Suprapubic skin (tissue), 4 donors: ENCODE results near the gene COL19A1. TPM values are rescaled to one million over a fixed set of nuclear protein-coding genes. Genes with fewer than 3 reads are reported as not detected.

Experiments
- DNase-seq, 2 donors: peaks; one replicate each; pipeline ENCODE4 v3.0.0-alpha.2; 2019; ENCODE audit warnings: low spot score in 2 of 2
- H3K27ac ChIP-seq: fragments of 200-600 bp; sonication (generic); one replicate; pipeline ENCODE4 v1.5.1; 2019
- H3K27me3 ChIP-seq: fragments of 200-600 bp; sonication (generic); one replicate; pipeline ENCODE4 v1.5.1; 2019
- H3K36me3 ChIP-seq: fragments of 200-600 bp; sonication (generic); one replicate; pipeline ENCODE4 v1.5.1; 2019
- H3K4me1 ChIP-seq: fragments of 200-600 bp; sonication (generic); one replicate; pipeline ENCODE4 v1.5.1; 2019
- H3K4me3 ChIP-seq: fragments of 200-600 bp; sonication (generic); one replicate; pipeline ENCODE4 v1.5.1; 2019; ENCODE audit warnings: mild to moderate bottlenecking
- H3K9me3 ChIP-seq: fragments of 200-600 bp; sonication (generic); one replicate; pipeline ENCODE4 v1.5.1; 2019
- CTCF ChIP-seq, 2 donors: fragments of 200-600 bp in 1 of 2; fragments of 450-650 bp in 1 of 2; sonication (generic) in 1 of 2; IDR thresholded peaks; one replicate each; pipeline ENCODE4 v1.5.1; 2016 to 2019; ENCODE audit warnings: antibody characterized with exemption in 2 of 2, mild to moderate bottlenecking in 1 of 2, moderate library complexity in 1 of 2
- EP300 ChIP-seq: sonication (generic); formaldehyde crosslinking; IDR thresholded peaks from one replicate; pipeline ENCODE4 v1.6.1; 2017; ENCODE audit warnings: antibody characterized with exemption
- POLR2A ChIP-seq, 2 donors: fragments of 450-650 bp; IDR thresholded peaks; one replicate each; pipeline ENCODE4 v1.6.1; 2017; ENCODE audit warnings: antibody characterized with exemption in 2 of 2, mild to moderate bottlenecking in 2 of 2, moderate library complexity in 2 of 2
- POLR2AphosphoS5 ChIP-seq, 3 donors: sonication (generic); formaldehyde crosslinking; IDR thresholded peaks; one replicate each; pipeline ENCODE4 v1.6.1; 2017; ENCODE audit warnings: antibody characterized with exemption in 3 of 3
- WGBS: methylation state at CpG from one replicate; pipeline ENCODE4 v1.1.5; 2018; 5-methylcytosine and 5-hydroxymethylcytosine counted together
- total RNA-seq, 4 donors: library from RNA; depleted of rRNA; stranded (reverse); fragments of >200 nt; gene quantifications; one replicate each; pipeline ENCODE4 v1.1.0, GENCODE V29; 2016

COL19A1 gene
- total RNA-seq, 4 donors from 2014 or later = 0.10 TPM; not detected in 3

DNA sequence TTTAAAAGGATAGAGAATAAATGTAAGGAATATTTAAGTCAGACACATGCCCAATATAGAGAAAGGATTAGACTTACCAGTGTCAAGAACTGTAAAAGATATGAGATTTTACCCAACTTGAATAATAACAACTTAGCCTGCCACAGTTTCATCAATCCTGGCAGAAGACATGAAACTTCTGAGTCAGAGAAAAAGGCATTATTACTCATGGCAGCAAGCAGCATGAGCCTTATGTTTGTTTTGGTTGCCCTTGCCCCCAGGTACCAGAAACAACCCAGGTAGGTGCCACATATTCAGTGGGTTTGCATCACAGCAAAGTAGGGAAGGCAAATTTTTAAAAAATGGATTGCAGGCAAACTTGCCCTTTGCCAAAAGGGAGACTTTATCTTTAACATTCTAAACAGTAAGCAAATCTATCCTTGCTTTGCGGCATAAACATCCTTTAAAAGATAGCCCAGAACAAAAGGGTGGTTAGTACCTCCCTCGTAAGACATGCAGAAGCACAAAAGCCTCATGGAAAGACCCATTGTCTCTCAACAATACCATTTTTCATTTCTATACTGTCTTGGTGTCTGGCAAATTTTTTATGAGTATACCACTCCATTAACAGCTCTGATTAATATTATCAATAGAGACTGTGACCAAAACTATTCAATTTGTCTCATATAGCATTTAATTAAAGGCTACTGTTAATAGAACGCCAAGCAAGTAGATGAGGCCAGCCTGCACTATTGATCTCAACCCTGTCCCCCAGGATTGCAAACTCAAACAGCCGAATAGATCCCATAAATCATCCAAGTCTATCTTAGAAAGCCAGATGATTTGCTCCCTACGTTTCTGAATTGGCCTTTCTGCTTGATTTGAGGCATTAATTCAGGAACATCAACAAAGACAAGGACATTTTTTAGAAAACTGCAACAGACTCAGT lies 185.1 kb downstream of the COL19A1 start:
- Histone ChIP-seq H3K27ac (no peak overlapping the region), H3K27me3 (no peaks in the 10 kb centered on the region), H3K4me1 (no peaks in the 10 kb centered on the region), H3K4me3 (no peak overlapping the region), H3K36me3 (no peaks in the 10 kb centered on the region), H3K9me3 (no peaks in the 10 kb centered on the region)
- TF ChIP-seq EP300 (no peak), POLR2A (IDR thresholded peaks at IDR 0.05) (no peak), CTCF (IDR thresholded peaks at IDR 0.05) (no peak), POLR2AphosphoS5 (IDR thresholded peaks at IDR 0.05) (no peak)
- 77% methylated on average over 5 of the region's 5 CpGs for WGBS
- no peak for DNase-seq

- 66% methylated on average over 2 of the region's 2 CpGs for WGBS
- Histone ChIP-seq H3K27me3 (no peaks in the 10 kb centered on the region), H3K4me1 (no peaks in the 10 kb centered on the region), H3K36me3 (no peaks in the 10 kb centered on the region), H3K27ac (no peak overlapping the region), H3K4me3 (no peak overlapping the region), H3K9me3 (no peaks in the 10 kb centered on the region)
- TF ChIP-seq POLR2AphosphoS5 (IDR thresholded peaks at IDR 0.05) (no peak), POLR2A (IDR thresholded peaks at IDR 0.05) (no peak), EP300 (no peak), CTCF (IDR thresholded peaks at IDR 0.05) (no peak)
- DNase-seq = no peak
These were observed 192.8 kb downstream of the COL19A1 start for GRCh38 chr6:70059039-70059719.

GRCh38 chr6:70060680-70061079 lies 194.3 kb downstream of the COL19A1 start:
- Histone ChIP-seq H3K9me3 (no peaks in the 10 kb centered on the region), H3K27ac (no peak overlapping the region), H3K4me1 (no peaks in the 10 kb centered on the region), H3K27me3 (no peaks in the 10 kb centered on the region), H3K4me3 (no peak overlapping the region), H3K36me3 (no peaks in the 10 kb centered on the region)
- TF ChIP-seq EP300 (no peak), CTCF (IDR thresholded peaks at IDR 0.05) (no peak), POLR2A (IDR thresholded peaks at IDR 0.05) (no peak)
- WGBS = 89% methylated on average over 5 of the region's 5 CpGs
- DNase-seq = no peak

- H3K27ac ChIP-seq = no peak overlapping the region
- TF ChIP-seq CTCF (IDR thresholded peaks at IDR 0.05) = no peak
- no peak for TF ChIP-seq POLR2A (IDR thresholded peaks at IDR 0.05)
- TF ChIP-seq POLR2AphosphoS5 (IDR thresholded peaks at IDR 0.05) = no peak
- TF ChIP-seq EP300 = no peak
- WGBS = 52% methylated on average over 2 of the region's 2 CpGs
- no peaks in the 10 kb centered on the region for H3K9me3 ChIP-seq
- H3K4me1 ChIP-seq = no peaks in the 10 kb centered on the region
- H3K4me3 ChIP-seq = no peak overlapping the region
- H3K27me3 ChIP-seq = no peaks in the 10 kb centered on the region
- H3K36me3 ChIP-seq = no peaks in the 10 kb centered on the region
- DNase-seq = no peak
These were observed 195.2 kb downstream of the COL19A1 start for GRCh38 chr6:70061546-70061945.

DNA sequence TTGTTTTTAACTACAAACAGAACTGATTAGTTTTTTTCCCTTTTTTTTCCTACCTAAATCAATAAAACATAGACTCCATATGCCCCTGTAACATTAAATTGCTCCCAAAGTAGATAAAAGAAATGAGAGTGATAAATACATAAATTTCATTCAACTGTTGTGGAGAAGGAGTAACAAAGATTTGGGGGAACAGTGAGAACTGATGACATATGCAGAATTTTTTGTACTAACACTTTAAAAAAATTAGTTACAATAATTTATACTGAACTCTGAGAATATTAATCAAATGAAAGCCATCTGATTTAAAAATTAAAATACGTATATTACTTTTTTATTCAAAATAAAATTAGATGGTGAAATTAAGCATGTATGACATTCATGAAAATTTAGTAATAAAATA lies 195.7 kb downstream of the COL19A1 start:
- H3K27me3 ChIP-seq = no peaks in the 10 kb centered on the region
- WGBS = 83% methylated on average over 1 of the region's 1 CpG

More for the DNA sequence above, 195.7 kb downstream of the COL19A1 start:
- DNase-seq = no peak
- no peaks in the 10 kb centered on the region for H3K36me3 ChIP-seq
- no peaks in the 10 kb centered on the region for H3K9me3 ChIP-seq
- H3K4me3 ChIP-seq = no peak overlapping the region
- no peak for TF ChIP-seq CTCF (IDR thresholded peaks at IDR 0.05)
- no peak for TF ChIP-seq POLR2A (IDR thresholded peaks at IDR 0.05)
- TF ChIP-seq POLR2AphosphoS5 (IDR thresholded peaks at IDR 0.05) = no peak
- no peak for TF ChIP-seq EP300
- H3K27ac ChIP-seq = no peak overlapping the region
- no peaks in the 10 kb centered on the region for H3K4me1 ChIP-seq
